ENCODE measurements around the gene CYP19A1.

The CYP19A1 gene

DNA sequence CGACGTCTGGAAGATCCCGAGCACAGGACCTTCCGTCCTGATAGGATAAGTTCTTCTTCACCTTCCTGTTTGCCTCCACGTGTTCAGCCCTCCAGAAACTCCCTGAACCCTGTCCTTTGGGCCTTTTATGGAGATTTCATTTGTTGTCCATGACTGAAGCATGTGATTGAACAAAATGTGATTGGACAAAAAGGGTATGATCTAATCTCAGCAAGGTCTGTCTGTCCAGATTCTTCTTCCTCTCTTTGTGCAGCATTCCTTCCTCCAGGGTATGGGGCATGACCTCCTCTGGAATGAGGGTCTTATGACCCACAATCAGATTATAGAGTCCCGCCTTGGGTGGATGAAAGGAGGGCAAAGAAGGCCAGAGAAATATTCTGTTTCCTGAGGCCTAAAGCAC lies at the start of gene CYP19A1:
CYP19A1 (minus strand) TSS at position 101 of the 400 bp plus-strand sequence. CDS start 95,684 bp downstream, outside the sequence.
- no peak for DNase-seq

DNA sequence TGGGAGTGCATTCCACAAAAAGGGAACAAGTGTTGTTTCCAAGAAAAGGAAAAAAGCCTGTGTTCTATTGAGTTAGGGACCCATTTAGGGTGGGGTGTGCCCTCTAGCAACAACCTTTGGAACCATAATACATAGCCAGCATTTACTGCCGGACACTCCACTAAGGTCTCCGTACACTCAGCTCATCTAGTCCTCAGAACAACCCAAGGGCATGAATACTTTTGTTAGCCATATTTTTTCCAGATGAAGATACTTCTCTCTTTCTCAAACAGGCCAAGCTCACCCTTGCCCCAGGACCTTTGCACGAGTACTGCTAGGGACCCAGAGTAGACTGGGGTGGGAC lies 49.3 kb upstream of the CYP19A1 start:
- no peak for DNase-seq

- DNase-seq = no peak
Measured at GRCh38 chr15:51386960-51387698, 48.7 kb upstream of the CYP19A1 start.

GRCh38 chr15:51386486-51386885 lies 48.1 kb upstream of the CYP19A1 start:
- DNase-seq = no peak

DNA sequence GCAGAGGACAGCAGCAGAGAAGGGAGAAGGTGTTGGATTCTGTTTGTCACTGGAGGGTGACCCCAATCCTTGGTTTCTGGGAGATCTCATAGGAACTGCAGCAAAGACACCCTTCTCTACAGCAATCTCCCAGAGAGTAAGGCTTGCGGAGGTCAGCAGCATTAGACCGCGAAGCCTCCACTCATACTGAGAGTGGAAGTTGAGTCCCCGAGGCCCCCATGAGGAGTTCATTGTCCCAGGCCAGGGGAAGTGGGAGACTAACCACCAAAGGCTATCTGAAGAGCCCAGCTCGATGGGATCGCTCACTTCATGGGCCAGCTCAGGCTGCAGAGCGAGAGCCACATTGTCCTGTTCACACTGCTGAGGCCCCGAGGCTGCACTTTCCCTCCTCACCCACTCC lies 47.6 kb upstream of the CYP19A1 start:
- DNase-seq = no peak

DNA sequence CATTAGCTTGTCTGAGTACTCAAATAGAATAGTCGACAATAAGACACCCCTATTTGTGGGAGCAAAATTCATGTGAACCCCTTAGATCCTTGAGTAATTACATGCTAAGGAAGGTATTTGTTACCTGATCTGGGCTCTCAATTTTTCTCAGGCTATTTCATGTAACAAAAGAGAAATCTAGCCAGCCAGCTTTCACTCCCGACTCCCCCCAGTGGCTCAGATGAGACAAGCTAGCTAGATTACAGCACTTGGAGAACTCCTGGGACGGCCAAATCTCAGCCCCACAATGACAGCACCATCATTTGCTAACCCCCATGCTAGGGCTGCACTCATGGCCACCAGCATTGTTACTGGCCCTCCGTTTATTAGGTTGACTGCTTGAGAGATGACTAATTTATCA lies 44.4 kb upstream of the CYP19A1 start:
- DNase-seq = peak; percentile 49

DNA sequence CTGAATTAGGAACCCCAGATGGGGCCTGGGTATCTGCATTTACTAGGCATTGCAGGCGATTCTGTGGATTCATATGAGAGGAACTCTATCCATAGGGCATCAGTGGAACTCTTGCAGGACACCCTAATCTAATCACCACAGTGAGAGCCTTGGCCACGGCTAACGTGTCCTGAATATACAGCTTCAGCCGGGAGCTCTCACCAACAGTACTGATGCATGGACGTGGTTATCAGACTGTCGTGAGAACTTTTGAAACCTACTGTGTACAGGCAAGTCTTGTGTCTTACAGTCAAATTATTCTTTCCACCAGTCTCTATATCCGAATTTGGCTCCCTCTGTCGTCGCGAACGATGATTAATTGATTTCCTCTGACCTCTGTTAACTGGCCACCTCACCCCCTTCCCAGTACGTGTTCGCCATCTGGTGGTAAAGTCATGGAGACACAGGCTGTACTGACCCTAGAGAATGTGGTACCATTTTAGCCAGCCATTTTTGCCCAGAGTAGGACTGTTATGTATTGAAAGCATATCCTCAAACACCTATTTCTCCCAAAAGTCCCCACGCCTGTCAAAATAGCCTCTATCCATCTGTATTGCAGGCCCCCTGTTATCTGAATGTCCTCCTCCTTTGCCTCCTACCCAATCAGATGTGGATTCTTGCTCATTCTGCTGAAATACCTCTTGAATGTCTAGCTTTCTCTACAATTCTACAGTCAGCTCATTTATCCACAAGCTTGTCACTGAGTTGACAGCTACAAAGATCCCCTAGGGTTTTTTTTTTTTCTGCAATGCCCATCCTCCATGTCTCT lies 42.8 kb upstream of the CYP19A1 start:
- DNase-seq = peak; percentile 80

DNA sequence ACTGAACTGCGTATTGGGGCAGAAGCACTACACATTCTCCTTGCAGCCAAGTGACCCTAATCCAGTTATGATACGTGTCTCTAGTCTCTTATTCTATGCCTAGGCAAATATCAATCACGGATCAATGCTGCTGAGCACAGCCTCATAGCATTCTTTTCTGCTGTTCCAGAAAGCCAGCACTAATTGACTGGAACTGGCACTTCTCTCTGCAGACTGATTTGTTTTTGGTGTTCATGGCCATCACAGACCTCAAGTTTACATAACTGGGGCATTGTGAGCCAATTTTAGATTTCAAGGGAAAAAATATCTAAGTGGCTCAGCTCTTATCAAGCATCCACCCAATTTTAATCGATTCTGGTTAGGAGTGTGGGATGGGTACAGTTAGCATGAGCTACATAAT lies 41.0 kb upstream of the CYP19A1 start:
- DNase-seq = no peak

DNA sequence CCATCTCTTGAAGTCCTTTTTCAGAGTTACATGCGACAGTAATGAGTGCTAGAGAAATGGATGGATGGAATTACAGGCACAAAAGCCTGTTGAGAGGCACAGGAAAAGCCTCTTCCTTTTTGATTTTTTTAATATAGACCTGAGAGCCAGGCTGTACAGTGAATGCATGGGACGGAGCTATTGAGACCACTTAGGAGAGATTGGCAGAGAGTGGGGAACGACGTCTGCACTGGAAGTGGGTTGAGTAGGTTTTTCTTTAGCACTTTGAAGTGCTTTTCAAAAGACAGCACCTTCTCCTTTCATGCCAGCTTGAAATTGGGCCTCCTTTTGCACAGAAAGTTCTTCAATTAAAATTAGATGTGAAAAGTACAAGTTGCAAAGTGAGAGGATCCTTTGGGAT lies 40.0 kb upstream of the CYP19A1 start:
- no peak for DNase-seq

DNA sequence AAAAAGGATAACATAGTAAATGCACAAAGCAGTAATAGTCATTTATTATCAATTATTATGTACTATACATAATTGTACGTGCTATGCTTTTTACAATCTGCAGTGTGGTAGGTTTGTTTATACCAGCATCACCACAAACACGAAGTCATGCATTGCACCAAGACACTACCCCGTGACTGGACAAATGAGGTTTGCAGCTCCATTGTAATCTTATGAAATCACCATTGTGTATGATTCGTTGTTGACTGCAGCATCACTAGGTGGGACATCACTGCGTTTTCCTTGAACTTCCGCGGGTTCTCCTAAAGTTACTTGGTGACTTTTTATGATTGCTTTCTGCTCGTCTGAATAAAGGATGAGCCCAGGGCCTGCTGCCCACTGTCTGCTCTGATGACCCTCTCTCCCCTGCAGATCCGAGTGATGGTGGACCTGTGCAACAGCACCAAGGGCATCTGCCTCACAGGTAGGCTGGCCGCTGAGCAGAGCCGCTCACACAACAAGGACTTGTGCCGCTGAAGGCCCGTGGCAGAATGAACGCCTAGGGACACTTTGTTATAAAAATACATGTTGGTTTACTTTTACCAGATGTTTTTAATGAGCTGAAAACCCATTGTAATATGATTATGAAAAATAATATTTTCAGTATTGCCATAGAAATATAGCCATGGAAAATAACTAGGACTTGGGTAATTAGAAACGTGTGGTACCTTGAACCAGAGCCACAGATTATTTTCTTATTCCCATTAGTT lies 38.8 kb upstream of the CYP19A1 start:
- DNase-seq = no peak

DNA sequence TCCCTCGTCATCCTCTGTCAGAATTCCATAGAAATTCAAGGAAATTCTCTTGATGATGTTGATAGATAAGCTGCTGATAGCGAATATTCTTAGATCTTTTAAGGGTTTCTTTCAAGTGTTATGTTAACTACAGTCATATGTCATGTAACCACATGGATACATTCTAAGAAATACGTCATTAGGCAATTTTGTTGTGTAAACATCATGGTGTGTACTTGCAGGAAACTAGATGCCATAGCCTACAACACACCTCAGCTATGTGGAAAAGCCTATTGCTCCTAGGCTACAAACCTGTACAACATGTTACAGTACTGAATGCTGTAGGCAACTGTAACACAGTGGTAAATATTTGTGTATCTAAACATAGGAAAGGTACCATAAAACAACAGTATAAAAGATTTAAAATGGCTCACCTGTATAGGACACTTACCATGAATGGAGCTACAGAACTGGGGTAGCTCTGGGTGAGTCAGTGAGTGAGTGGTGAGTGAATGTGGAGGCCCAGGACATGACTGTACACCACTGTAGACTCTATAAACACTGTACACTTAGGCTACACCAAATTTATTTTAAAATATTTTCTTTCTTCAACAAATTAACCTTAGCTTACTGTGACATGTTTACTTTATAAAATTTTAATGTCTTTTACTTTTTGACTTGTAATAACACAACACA lies 37.7 kb upstream of the CYP19A1 start:
- DNase-seq = no peak

GRCh38 chr15:51374131-51374530 lies 35.7 kb upstream of the CYP19A1 start:
- DNase-seq = peak; percentile 93

DNA sequence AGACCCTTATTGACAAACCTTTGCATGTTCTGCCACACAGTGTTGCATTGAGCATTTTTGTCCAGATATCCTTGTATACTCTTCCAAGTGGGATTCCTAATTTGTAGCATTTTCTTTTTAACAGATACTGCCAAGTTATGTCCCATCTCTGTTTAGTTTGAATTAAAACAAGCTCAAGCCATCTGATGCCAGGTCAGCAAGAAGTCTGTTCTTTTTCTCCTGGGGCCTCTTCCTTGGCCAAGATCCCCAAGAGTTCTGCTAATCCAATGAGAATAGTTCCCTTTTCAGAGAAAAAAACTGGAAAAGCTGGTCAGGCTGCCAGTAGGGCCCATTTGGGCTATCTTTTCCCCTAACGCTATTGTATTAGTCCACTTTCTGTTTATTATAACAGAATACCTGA lies 32.9 kb upstream of the CYP19A1 start:
- no peak for DNase-seq

DNA sequence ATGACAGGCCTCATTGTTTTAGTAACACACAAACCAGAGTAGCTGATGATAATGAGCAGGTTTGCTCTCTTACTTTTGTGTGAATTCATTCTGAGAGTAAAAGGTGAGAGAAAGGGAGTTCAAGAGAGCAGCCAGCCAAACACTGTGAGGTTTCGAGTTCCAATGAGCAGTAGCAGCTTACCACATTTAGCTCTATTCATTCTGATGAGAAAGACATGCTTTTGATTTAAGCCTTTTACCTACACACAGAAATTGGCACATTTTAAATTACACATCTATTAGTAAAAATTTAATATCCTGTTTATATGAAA lies 31.0 kb upstream of the CYP19A1 start:
- no peak for DNase-seq

DNA sequence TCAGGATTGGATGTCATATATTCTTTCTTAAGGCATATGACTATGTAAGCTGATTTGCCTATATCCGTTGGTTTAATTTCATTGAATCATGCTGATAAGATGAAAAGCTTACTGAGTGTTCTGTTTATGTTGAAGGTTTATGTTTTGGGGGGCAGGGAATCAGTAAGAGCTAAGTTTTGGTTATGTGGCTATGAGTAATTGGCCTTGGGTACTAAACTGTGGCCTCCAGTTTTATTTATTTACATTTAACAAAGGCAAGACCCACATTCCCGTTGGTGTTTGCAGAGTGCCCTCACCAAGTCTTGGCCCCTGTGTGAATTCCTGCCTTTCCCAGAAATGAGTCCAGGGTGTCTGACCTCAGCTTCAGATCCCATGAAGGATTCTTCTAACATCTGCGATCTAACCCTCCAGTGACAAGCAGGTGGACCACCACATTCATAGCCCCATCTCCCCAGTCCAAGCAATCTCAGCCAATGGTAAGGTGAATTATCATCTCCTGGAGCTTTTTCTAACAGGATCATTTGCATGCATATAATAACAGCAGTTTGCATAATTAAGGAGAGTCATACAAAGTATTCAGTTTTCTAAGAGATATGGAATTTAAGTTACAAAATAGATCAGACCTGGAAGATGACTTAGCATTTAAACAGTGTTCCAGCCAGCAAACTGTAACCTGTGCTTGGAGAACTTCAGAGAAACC lies 30.5 kb upstream of the CYP19A1 start:
- DNase-seq = no peak

GRCh38 chr15:51368307-51368706 lies 29.9 kb upstream of the CYP19A1 start:
- DNase-seq = no peak

DNA sequence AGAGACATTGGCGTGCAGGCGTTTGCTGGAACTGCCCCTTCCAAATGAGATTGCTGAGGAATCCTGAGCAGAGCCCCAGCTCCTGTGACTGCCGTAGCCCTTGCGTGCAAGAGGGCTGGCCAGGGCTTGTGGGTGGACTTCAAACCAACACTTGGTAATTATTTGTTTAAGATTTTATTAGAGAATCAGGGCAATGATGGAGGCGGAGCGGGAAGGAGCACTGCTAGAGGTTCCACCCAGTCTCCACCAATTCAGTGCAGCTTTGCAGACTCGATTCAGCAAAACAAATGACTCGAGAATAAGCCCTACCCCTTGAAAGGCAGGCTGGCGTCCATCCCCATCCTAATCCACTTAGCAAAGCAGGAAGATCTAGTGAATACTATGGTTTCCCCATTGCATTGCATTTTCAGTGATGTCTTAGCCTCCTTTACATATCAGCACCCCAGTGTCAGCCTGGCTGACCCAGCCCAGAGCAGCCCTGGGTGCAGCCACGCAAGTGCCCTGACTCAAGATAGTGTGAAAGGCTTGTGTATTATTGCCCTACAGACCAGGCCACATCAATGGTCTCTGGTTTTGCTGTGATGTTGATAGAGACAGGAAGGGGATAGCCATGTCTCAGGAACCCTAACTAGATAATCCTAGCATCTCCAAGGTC lies 29.1 kb upstream of the CYP19A1 start:
- peak; percentile 67 for DNase-seq

- peak; percentile 52 for DNase-seq
Measured at GRCh38 chr15:51366920-51367319, 28.5 kb upstream of the CYP19A1 start.

DNA sequence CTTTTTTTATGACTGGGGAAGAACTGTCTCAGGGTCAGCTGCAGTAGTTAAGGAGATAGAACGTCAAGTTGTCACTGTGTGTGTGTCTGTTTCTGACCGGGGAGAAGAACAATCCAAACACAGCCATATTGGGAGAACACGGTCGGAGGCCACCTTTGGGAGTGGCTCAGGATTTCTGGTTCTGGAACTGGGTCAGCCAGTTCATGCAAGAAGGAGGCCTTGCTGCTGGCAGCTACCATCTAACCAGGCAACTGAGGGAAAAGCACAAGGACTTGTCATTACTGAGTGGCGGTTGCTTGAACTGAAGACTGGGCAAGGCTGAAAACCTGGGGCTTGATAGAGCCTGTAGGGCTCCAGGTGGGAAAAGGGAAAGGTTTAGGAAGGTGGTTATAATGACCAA lies 27.7 kb upstream of the CYP19A1 start:
- DNase-seq = no peak

GRCh38 chr15:51365417-51365816 lies 27.0 kb upstream of the CYP19A1 start:
- DNase-seq = no peak

DNA sequence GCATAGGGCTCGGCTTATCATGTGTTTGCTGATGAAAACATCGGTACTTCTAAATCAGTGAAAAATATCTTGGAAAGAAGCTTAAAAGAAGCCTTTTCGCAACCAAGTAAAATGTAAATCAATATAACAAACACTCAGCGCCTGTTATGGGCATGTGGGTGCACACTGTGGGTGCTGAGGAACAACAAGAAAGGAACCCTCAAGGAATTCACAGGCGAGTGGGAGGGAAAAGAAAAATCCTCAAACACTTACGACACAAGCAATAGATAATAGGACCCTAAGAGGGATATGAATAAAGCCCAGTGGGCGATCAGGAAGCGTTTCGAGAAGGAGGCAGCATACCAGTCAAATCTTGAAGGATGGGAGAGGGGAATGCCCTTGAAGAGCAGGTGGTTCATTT lies 25.0 kb upstream of the CYP19A1 start:
- no peak for DNase-seq

- DNase-seq = no peak
Measured at GRCh38 chr15:51359981-51360380, 21.6 kb upstream of the CYP19A1 start.

Data from NCI-H146 (cell line).